Lung (tissue), 16 donors: ENCODE data around the gene SPATA1. TPM values are rescaled to one million over a fixed set of nuclear protein-coding genes. Genes with fewer than 3 reads are reported as not detected.

Source experiments
- ATAC-seq: fragments of 200-7000 bp; cut with Tn5 transposase; one replicate; pipeline ENCODE4 v1.9.1; 2020; ENCODE audit warnings: moderate number of reproducible peaks; ENCODE audit not compliant: insufficient read depth, low FRiP score
- DNase-seq, 3 donors: peaks; one replicate each; pipeline ENCODE4 v3.0.0-alpha.2; 2013 to 2017
- H3K27ac ChIP-seq, 2 donors: one replicate each; pipeline ENCODE4 v1.5.1; 2013; ENCODE audit warnings: mild to moderate bottlenecking in 2 of 2, moderate library complexity in 2 of 2, control low read depth in 1 of 2, inconsistent platforms in 1 of 2, low read depth in 1 of 2, low read length in 1 of 2
- H3K27me3 ChIP-seq, 3 donors: one replicate each; pipeline ENCODE4 v1.5.1; 2013; ENCODE audit warnings: low read length in 2 of 3; ENCODE audit not compliant: control insufficient read depth in 3 of 3, insufficient read depth in 3 of 3
- H3K36me3 ChIP-seq, 4 donors: one replicate each; pipeline ENCODE4 v1.5.1; 2013; ENCODE audit warnings: low read length in 4 of 4, mild to moderate bottlenecking in 1 of 4, moderate library complexity in 1 of 4; ENCODE audit not compliant: control insufficient read depth in 4 of 4, insufficient read depth in 4 of 4
- H3K4me1 ChIP-seq, 5 donors: one replicate each; pipeline ENCODE4 v1.5.1; 2013; ENCODE audit warnings: low read length in 5 of 5, mild to moderate bottlenecking in 2 of 5, moderate library complexity in 1 of 5; ENCODE audit not compliant: control insufficient read depth in 5 of 5, insufficient read depth in 5 of 5
- H3K4me3 ChIP-seq: one replicate; pipeline ENCODE4 v1.5.1; 2013; ENCODE audit warnings: mild to moderate bottlenecking, control low read depth, moderate library complexity
- H3K9ac ChIP-seq, 2 donors: one replicate each; pipeline ENCODE4 v1.5.1; 2013; ENCODE audit warnings: low read length in 2 of 2, control low read depth in 1 of 2; ENCODE audit not compliant: insufficient read depth in 1 of 2
- H3K9me3 ChIP-seq, 4 donors: one replicate each; pipeline ENCODE4 v1.5.1; 2013; ENCODE audit warnings: low read length in 3 of 4, mild to moderate bottlenecking in 1 of 4, moderate library complexity in 1 of 4; ENCODE audit not compliant: control insufficient read depth in 4 of 4, insufficient read depth in 3 of 4
- WGBS, 2 donors: extraction: QIAGEN DNeasy Blood & Tissue Kit; methylation state at CpG; one replicate each; pipeline ENCODE4 v1.1.7; 2013; 5-methylcytosine and 5-hydroxymethylcytosine counted together
- long read RNA-seq, 5 donors: transcript quantifications; one replicate each; lab custom pipeline, GENCODE V29; 2026
- polyA plus RNA-seq, 2 donors: library from polyadenylated mRNA; stranded (reverse); fragments of 200-250 nt; gene quantifications; one replicate each; pipeline ENCODE4 v1.2.1, GENCODE V29; 2013
- total RNA-seq, 2 donors: library from RNA; depleted of rRNA in 1 of 2; stranded (reverse); fragments of >200 nt in 1 of 2; gene quantifications; one replicate each; pipeline ENCODE4 v1.2.1, GENCODE V29; 2014 to 2021
- TF ChIP-seq, protein P1 (sequence below): IDR thresholded peaks from 2 replicates; pipeline ENCODE4 v1.5.1; 2012; ENCODE audit warnings: mild to moderate bottlenecking; ENCODE audit errors: control extremely low read depth, extremely low read depth
- donor health status: control.
- donor health status: control.
- donor health status: Bipolar disorder and iron deficiency.
- donor health status: healthy.
- donor health status: DM: yes; HTN: yes; CAD: no.

Gene SPATA1, protein sequence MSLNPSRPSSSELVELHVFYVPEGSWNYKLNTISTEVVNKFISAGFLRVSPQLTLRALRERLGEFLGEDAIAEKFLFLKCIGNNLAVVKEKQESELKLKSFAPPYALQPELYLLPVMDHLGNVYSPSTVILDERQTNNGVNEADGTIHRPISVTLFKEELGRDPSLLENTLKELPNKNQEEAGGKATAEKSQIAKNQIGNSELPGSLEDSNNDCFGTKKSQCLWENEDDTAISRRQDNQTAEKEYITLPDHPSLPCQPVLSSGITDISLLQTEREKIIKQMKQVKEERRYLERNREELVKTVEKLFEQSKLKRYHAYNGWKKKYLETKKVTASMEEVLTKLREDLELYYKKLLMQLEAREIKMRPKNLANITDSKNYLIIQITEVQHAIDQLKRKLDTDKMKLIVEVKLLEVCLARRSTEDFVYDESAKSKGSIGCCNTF
- total RNA-seq: 1 to 10 TPM; 3.2 to 3.9 TPM
- polyA plus RNA-seq: 1 to 10 TPM in 1 of 2 donors, under 1 TPM in 1; 0.71 to 1.7 TPM
- long read RNA-seq, donor 1: 0 reads
- long read RNA-seq, donor 2: 0 reads
- long read RNA-seq, donor 3: 0 reads
- long read RNA-seq, donor 4: 0 reads
- long read RNA-seq, donor 5, partial matches to known transcripts: 0 of 5 reads
- long read RNA-seq, donor 5, other reads (novel, unspliced or antisense): 5 of 5 reads

DNA sequence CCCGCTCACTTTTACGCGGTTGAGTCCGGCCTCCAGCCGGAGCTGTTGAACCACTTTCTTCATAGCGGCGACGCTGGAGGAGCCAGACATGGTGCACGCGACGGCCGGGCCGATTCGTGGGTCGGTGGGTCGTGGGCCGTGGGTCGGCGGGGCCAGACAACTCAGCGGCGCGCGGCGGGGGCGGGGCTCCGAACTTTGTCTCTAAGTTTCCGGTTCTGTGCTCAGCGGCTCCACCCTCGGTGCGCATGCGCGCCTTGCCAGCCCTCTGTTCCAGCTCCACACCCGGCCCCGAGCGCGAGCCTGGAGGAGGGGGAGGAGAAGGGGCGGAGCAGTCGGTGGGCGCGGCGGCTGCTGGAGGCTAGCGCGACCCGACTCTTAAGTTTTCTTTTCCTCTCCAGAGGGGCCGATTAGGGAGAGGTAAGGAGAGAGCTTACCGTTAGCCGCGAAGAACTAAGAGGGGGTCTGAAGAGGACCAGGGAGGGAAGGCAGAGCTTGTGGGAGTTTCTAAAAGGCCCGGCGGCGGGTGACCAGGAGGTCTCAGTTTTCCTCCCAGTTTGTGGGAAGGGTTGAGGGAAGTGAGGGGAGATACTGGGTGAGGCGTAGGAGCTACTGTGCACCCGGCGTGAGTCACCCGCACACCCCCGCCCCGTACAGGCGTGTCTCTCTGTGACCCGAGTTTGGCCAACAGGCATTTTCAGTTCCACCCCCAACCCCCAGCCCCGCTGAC lies at the start of gene SPATA1, which contains the start of gene GNG5:
Gene SPATA1, plus strand, starts transcription at position 385 of the 727 bp plus-strand sequence. CDS start 9,974 bp downstream, outside the sequence.
Gene GNG5, minus strand, starts transcription at position 580 of the 727 bp plus-strand sequence. Its CDS starts 490 bp downstream, at position 90.
- WGBS, 2 donors: 1% methylated on average over 60 of the region's 60 CpGs
- Histone ChIP-seq H3K4me1 (peaks cover 3 to 23% (median 13%) of the 10 kb centered on the region in 5 donors), H3K36me3 (peaks cover 0 to 2% (median 0%) of the 10 kb centered on the region in 4 donors), H3K4me3 (peak within 1 kb of the TSS; percentile 90), H3K9me3 (no peaks in the 10 kb centered on the region), H3K9ac (peak within 1 kb of the TSS; percentile 61 to 94), H3K27me3 (no peaks in the 10 kb centered on the region), H3K27ac (peak within 1 kb of the TSS; percentile 98 to 99)
- DNase-seq (peak; percentile 99), ATAC-seq (peak; percentile 94)
- TF ChIP-seq, protein P1, sequence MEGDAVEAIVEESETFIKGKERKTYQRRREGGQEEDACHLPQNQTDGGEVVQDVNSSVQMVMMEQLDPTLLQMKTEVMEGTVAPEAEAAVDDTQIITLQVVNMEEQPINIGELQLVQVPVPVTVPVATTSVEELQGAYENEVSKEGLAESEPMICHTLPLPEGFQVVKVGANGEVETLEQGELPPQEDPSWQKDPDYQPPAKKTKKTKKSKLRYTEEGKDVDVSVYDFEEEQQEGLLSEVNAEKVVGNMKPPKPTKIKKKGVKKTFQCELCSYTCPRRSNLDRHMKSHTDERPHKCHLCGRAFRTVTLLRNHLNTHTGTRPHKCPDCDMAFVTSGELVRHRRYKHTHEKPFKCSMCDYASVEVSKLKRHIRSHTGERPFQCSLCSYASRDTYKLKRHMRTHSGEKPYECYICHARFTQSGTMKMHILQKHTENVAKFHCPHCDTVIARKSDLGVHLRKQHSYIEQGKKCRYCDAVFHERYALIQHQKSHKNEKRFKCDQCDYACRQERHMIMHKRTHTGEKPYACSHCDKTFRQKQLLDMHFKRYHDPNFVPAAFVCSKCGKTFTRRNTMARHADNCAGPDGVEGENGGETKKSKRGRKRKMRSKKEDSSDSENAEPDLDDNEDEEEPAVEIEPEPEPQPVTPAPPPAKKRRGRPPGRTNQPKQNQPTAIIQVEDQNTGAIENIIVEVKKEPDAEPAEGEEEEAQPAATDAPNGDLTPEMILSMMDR: no peak

DNA sequence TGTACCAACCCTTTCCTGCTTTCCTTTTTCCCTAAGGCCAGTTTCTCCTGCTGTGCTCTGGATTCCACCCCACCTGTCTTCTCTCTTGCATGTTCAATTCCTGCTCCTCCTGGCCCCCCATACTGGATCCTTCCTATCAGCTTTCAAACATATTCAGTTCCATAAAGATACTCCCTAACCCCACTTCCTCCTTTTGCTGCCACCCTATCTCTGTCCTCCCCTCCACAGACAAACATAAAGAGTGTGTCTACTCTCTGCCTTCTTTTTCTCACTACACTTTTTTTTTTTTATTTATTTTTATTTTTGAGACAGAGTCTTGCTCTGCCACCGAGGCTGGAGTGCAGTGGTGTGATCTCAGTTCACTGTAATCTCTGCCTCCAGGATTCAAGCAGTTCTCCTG lies 44.1 kb upstream of the SPATA1 start:
- Histone ChIP-seq H3K9ac (no peak overlapping the region), H3K4me1 (no peaks in the 10 kb centered on the region), H3K27ac (no peak overlapping the region), H3K36me3 (no peaks in the 10 kb centered on the region), H3K9me3 (no peaks in the 10 kb centered on the region), H3K27me3 (peaks cover 0 to 19% (median 19%) of the 10 kb centered on the region in 3 donors), H3K4me3 (no peak overlapping the region)
- TF ChIP-seq, protein P1: no peak
- DNase-seq (no peak), ATAC-seq (no peak)
- 84 to 91% methylated on average over 1 of the region's 1 CpG for WGBS, 2 donors

DNA sequence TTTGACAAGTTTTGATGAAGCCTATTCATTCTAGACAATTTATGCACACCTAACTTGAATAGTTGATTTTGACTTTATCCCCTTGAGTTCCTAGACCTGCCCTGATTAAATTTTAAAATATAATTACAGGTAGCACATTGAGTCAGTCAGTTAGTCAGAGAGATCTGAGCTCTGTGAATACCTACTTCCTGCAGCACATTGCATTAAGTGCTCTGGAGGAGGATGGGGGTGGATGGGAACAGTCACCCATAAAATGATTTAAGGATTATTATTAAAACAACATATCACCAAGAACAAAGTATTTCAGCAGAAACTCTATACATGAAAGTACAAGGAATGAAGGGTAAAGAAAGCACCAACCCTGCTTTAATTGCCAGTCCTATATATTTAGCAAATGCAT lies 38.9 kb upstream of the SPATA1 start:
- Histone ChIP-seq H3K4me3 (no peak overlapping the region), H3K27me3 (peaks cover 0 to 34% (median 28%) of the 10 kb centered on the region in 3 donors), H3K27ac (no peak overlapping the region), H3K4me1 (no peaks in the 10 kb centered on the region), H3K9me3 (no peaks in the 10 kb centered on the region), H3K36me3 (no peaks in the 10 kb centered on the region), H3K9ac (no peak overlapping the region)
- ATAC-seq (no peak), DNase-seq (no peak)
- TF ChIP-seq, protein P1: no peak
